ENCODE measurements around the gene PSD.

PSD gene

GRCh38 chr10:102426803-102427287, 8.3 kb upstream of the PSD start:
- TF ChIP-seq SPI1 (IDR thresholded peaks at IDR 0.05; ENCODE audit: borderline replicate concordance, low read depth) = no peak
- TF ChIP-seq POLR2AphosphoS5 (IDR thresholded peaks at IDR 0.05; ENCODE audit: low read depth) = no peak
- TF ChIP-seq, protein P1, sequence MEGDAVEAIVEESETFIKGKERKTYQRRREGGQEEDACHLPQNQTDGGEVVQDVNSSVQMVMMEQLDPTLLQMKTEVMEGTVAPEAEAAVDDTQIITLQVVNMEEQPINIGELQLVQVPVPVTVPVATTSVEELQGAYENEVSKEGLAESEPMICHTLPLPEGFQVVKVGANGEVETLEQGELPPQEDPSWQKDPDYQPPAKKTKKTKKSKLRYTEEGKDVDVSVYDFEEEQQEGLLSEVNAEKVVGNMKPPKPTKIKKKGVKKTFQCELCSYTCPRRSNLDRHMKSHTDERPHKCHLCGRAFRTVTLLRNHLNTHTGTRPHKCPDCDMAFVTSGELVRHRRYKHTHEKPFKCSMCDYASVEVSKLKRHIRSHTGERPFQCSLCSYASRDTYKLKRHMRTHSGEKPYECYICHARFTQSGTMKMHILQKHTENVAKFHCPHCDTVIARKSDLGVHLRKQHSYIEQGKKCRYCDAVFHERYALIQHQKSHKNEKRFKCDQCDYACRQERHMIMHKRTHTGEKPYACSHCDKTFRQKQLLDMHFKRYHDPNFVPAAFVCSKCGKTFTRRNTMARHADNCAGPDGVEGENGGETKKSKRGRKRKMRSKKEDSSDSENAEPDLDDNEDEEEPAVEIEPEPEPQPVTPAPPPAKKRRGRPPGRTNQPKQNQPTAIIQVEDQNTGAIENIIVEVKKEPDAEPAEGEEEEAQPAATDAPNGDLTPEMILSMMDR (IDR thresholded peaks at IDR 0.05; ENCODE audit: insufficient read depth, low read length) = no peak
- TF ChIP-seq, protein P2, sequence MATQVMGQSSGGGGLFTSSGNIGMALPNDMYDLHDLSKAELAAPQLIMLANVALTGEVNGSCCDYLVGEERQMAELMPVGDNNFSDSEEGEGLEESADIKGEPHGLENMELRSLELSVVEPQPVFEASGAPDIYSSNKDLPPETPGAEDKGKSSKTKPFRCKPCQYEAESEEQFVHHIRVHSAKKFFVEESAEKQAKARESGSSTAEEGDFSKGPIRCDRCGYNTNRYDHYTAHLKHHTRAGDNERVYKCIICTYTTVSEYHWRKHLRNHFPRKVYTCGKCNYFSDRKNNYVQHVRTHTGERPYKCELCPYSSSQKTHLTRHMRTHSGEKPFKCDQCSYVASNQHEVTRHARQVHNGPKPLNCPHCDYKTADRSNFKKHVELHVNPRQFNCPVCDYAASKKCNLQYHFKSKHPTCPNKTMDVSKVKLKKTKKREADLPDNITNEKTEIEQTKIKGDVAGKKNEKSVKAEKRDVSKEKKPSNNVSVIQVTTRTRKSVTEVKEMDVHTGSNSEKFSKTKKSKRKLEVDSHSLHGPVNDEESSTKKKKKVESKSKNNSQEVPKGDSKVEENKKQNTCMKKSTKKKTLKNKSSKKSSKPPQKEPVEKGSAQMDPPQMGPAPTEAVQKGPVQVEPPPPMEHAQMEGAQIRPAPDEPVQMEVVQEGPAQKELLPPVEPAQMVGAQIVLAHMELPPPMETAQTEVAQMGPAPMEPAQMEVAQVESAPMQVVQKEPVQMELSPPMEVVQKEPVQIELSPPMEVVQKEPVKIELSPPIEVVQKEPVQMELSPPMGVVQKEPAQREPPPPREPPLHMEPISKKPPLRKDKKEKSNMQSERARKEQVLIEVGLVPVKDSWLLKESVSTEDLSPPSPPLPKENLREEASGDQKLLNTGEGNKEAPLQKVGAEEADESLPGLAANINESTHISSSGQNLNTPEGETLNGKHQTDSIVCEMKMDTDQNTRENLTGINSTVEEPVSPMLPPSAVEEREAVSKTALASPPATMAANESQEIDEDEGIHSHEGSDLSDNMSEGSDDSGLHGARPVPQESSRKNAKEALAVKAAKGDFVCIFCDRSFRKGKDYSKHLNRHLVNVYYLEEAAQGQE (IDR thresholded peaks at IDR 0.05; ENCODE audit: insufficient replicate concordance, low read depth) = no peak
- TF ChIP-seq GABPA (IDR thresholded peaks at IDR 0.05; ENCODE audit: low read depth) = no peak
- Histone ChIP-seq H3K27ac (replicated peaks) (no peak overlapping the region), H3K4me3 (replicated peaks; ENCODE audit: insufficient read depth, low read length) (no peak overlapping the region), H3K27me3 (ENCODE audit: insufficient read depth, poor library complexity, severe bottlenecking) (no peaks in the 10 kb centered on the region)
- no peak for DNase-seq (ENCODE audit: low read depth in 1 of 2, low spot score in 1 of 2)

GRCh38 chr10:102425444-102425843, 6.9 kb upstream of the PSD start:
- Histone ChIP-seq H3K27me3 (ENCODE audit: insufficient read depth, poor library complexity, severe bottlenecking) (no peaks in the 10 kb centered on the region), H3K4me3 (replicated peaks; ENCODE audit: insufficient read depth, low read length) (no peak overlapping the region), H3K27ac (replicated peaks) (no peak overlapping the region)
- no peak for DNase-seq (ENCODE audit: low read depth in 1 of 2, low spot score in 1 of 2)
- no peak for TF ChIP-seq GABPA (IDR thresholded peaks at IDR 0.05; ENCODE audit: low read depth)
- no peak for TF ChIP-seq POLR2AphosphoS5 (IDR thresholded peaks at IDR 0.05; ENCODE audit: low read depth)
- TF ChIP-seq SPI1 (IDR thresholded peaks at IDR 0.05; ENCODE audit: borderline replicate concordance, low read depth) = no peak
- TF ChIP-seq, protein P1 (IDR thresholded peaks at IDR 0.05; ENCODE audit: insufficient read depth, low read length) = no peak
- TF ChIP-seq, protein P2 (IDR thresholded peaks at IDR 0.05; ENCODE audit: insufficient replicate concordance, low read depth) = no peak

DNA sequence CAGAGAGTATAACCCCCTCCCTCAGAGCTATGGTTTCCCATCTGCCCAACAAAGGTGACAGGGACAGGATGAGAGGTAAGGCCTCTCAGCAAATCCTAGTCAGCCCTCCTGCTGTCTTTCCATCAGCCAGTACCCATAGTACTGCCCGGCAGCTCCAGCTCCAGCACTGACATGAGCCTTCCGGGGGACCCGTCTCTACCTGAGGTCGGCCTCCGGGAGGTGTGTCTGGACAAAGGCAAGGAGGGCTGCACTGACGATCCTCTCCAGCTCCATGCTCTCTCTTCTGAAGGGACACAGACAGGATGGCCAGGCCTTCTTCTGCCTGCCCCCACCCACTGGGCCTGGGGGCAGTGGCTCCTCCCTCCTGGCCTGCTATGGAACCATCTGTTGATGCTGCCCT, 6.3 kb upstream of the PSD start:
- no peak overlapping the region for H3K27ac ChIP-seq (replicated peaks)
- no peak for DNase-seq (ENCODE audit: low read depth in 1 of 2, low spot score in 1 of 2)
- no peak for TF ChIP-seq GABPA (IDR thresholded peaks at IDR 0.05; ENCODE audit: low read depth)
- no peak for TF ChIP-seq POLR2AphosphoS5 (IDR thresholded peaks at IDR 0.05; ENCODE audit: low read depth)
- TF ChIP-seq, protein P2 (IDR thresholded peaks at IDR 0.05; ENCODE audit: insufficient replicate concordance, low read depth) = no peak
- no peak for TF ChIP-seq SPI1 (IDR thresholded peaks at IDR 0.05; ENCODE audit: borderline replicate concordance, low read depth)
- TF ChIP-seq, protein P1 (IDR thresholded peaks at IDR 0.05; ENCODE audit: insufficient read depth, low read length) = no peak
- H3K4me3 ChIP-seq (replicated peaks; ENCODE audit: insufficient read depth, low read length) = no peak overlapping the region
- no peaks in the 10 kb centered on the region for H3K27me3 ChIP-seq (ENCODE audit: insufficient read depth, poor library complexity, severe bottlenecking)
